GM12878 (cell line): Measurements from ENCODE around the gene ACOT13. TPM values are rescaled to one million over a fixed set of nuclear protein-coding genes. Genes with fewer than 3 reads are reported as not detected.

Source experiments
- ATAC-seq: fragments of 200-7000 bp; cut with Tn5 transposase; 3 replicates; pipeline ENCODE4 v1.9.1; 2020; ENCODE audit warnings: mild to moderate bottlenecking, moderate library complexity
- BruUV-seq: library from RNA; stranded (reverse); fragments of 400-500 nt; replicated peaks from 2 replicates; lab custom pipeline; 2021; lab: Mats Ljungman, UMichigan
- CTCF ChIA-PET: fragments of 300-600 bp; sonication (Branson Sonifier 250); formaldehyde crosslinking; extraction: SDS; loops from one replicate; lab custom pipeline; 2021; ENCODE audit warnings: inconsistent platforms; lab: Yijun Ruan, JAX
- POLR2A ChIA-PET: fragments of 350-600 bp; formaldehyde crosslinking; extraction: SDS; loops from one replicate; lab custom pipeline; 2021; ENCODE audit warnings: inconsistent platforms; lab: Charles Lee
- RAD21 ChIA-PET: fragments of 300-600 bp; sonication (Branson Sonifier 250); formaldehyde crosslinking; loops from one replicate; lab custom pipeline; 2023; ENCODE audit warnings: antibody characterized with exemption; ENCODE audit not compliant: unreplicated experiment; lab: Charles Lee
- SMC1A ChIA-PET: fragments of 300-600 bp; sonication (Branson Sonifier 250); formaldehyde crosslinking; loops from one replicate; lab custom pipeline; 2023; ENCODE audit not compliant: unreplicated experiment, uncharacterized antibody; lab: Charles Lee
- DNase-seq: peaks from one replicate; pipeline ENCODE4 v3.0.0-alpha.2; 2011; ENCODE audit warnings: low read depth, low spot score
- FAIRE-seq: peaks from 3 replicates; lab custom pipeline; 2011; peaks lifted over from hg19 to GRCh38; lab: Jason Lieb, UNC
- H2AFZ ChIP-seq: 2 replicates; pipeline ENCODE4 v1.6.0; 2011; ENCODE audit warnings: low read depth, low read length, control low read depth; ENCODE audit not compliant: control insufficient read depth
- H3K27ac ChIP-seq: 2 replicates; pipeline ENCODE4 v1.5.1; 2011; ENCODE audit warnings: control low read depth; ENCODE audit not compliant: control insufficient read depth, insufficient read depth
- H3K27me3 ChIP-seq, 2 experiments: replicated peaks in 1 of 2; 2 replicates each; pipeline versions ENCODE4 v1.6.0 to v1.6.1; 2011; ENCODE audit warnings: low read length in 1 of 2; ENCODE audit not compliant: control insufficient read depth in 2 of 2, insufficient read depth in 2 of 2
- H3K36me3 ChIP-seq, 2 experiments: 2 replicates each; pipeline ENCODE4 v1.5.1; 2011; ENCODE audit warnings: low read length in 1 of 2; ENCODE audit not compliant: control insufficient read depth in 2 of 2, insufficient read depth in 2 of 2
- H3K4me1 ChIP-seq: 2 replicates; pipeline ENCODE4 v1.6.1; 2011; ENCODE audit warnings: mild to moderate bottlenecking, low read length, moderate library complexity, mixed read lengths; ENCODE audit not compliant: control insufficient read depth, insufficient read depth
- H3K4me2 ChIP-seq: 2 replicates; pipeline ENCODE4 v1.6.0; 2011; ENCODE audit warnings: control low read depth; ENCODE audit not compliant: control insufficient read depth, insufficient read depth
- H3K4me3 ChIP-seq: fragments of 200-600 bp; sonication (generic); 2 replicates; pipeline ENCODE4 v1.5.1; 2016
- H3K79me2 ChIP-seq: 2 replicates; pipeline ENCODE4 v1.6.0; 2011; ENCODE audit warnings: low read length; ENCODE audit not compliant: control insufficient read depth, insufficient read depth
- H3K9ac ChIP-seq: 2 replicates; pipeline ENCODE4 v1.8.0; 2011; ENCODE audit warnings: low read length, control low read depth, mixed read lengths; ENCODE audit not compliant: control insufficient read depth, insufficient read depth
- H3K9me3 ChIP-seq: replicated peaks from 3 replicates; pipeline ENCODE4 v1.5.1; 2011; ENCODE audit warnings: mild to moderate bottlenecking, low read length; ENCODE audit not compliant: control insufficient read depth, insufficient read depth
- H4K20me1 ChIP-seq: 2 replicates; pipeline ENCODE4 v1.6.0; 2011; ENCODE audit not compliant: control insufficient read depth, insufficient read depth
- E4F1 ChIP-seq: fragments of 450-650 bp; IDR thresholded peaks from 2 replicates; pipeline ENCODE4 v1.6.1; 2018; ENCODE audit warnings: borderline replicate concordance, mild to moderate bottlenecking; ENCODE audit not compliant: partially characterized antibody
- ETV6 ChIP-seq, 2 experiments: fragments of 450-650 bp in 1 of 2; IDR thresholded peaks in 1 of 2; conservative IDR thresholded peaks in 1 of 2; 2 replicates each; pipeline ENCODE4 v1.6.1; 2014; ENCODE audit warnings: antibody characterized with exemption in 1 of 2, borderline replicate concordance in 1 of 2, low read depth in 1 of 2, mild to moderate bottlenecking in 1 of 2, moderate library complexity in 1 of 2
- KDM1A ChIP-seq: fragments of 200-600 bp; sonication (generic); IDR thresholded peaks from 2 replicates; pipeline ENCODE4 v1.6.1; 2016; ENCODE audit warnings: borderline replicate concordance
- KLF5 ChIP-seq: fragments of 450-650 bp; IDR thresholded peaks from 2 replicates; pipeline ENCODE4 v1.6.1; 2014; ENCODE audit warnings: mild to moderate bottlenecking; ENCODE audit not compliant: partially characterized antibody
- NKRF ChIP-seq: fragments of 450-650 bp; conservative IDR thresholded peaks from 2 replicates; pipeline ENCODE4 v1.6.1; 2017; ENCODE audit warnings: mild to moderate bottlenecking, moderate library complexity
- RB1 ChIP-seq: fragments of 450-650 bp; formaldehyde crosslinking; IDR thresholded peaks from 2 replicates; pipeline ENCODE4 v1.6.1; 2017; ENCODE audit warnings: mild to moderate bottlenecking, borderline replicate concordance
- STAT1 ChIP-seq: fragments of 450-650 bp; conservative IDR thresholded peaks from 2 replicates; pipeline ENCODE4 v1.6.1; 2014; ENCODE audit warnings: antibody characterized with exemption, mild to moderate bottlenecking
- USF1 ChIP-seq: IDR thresholded peaks from 2 replicates; pipeline ENCODE4 v1.6.1; 2011; ENCODE audit warnings: borderline replicate concordance, low read depth, mild to moderate bottlenecking, moderate library complexity, mixed read lengths, low read length; ENCODE audit not compliant: insufficient read depth; ENCODE audit errors: extremely low read length
- WGBS: methylation state at CpG from one replicate; pipeline ENCODE4 v1.1.6; 2016; ENCODE audit warnings: low lambda C conversion rate; ENCODE audit not compliant: insufficient replicate concordance, insufficient coverage; ENCODE audit errors: missing lambda C conversion rate; 5-methylcytosine and 5-hydroxymethylcytosine counted together
- in situ Hi-C: fragments of 300-500 bp; cut with MboI; formaldehyde crosslinking; loops from 9 replicates; pipeline ENCODE4 v1.14.3; 2018; ENCODE audit warnings: mixed read lengths
- intact Hi-C: fragments of 100-400 bp; cut with micrococcal nuclease; formaldehyde crosslinking; loops from one replicate; pipeline ENCODE4 v1.14.2; 2022; ENCODE audit not compliant: unreplicated experiment
- polyA plus RNA-seq, 11 experiments: library from polyadenylated mRNA; depleted of rRNA in 4 of 11; unstranded in 6 of 11; stranded (reverse) in 5 of 11; fragments of >200 nt; fragmentation: Nextera tagmentation in 4 of 11; fragmentation: Illumina TruSeq in 1 of 11; extraction: Ambion mirVana in 4 of 11; extraction: Trizol in 1 of 11; gene quantifications; 1 replicate in 1 of 11; 2 replicates in 10 of 11; pipeline versions ENCODE4 v1.2.1 to v1.2.3, GENCODE V29; 2011 to 2016; ENCODE audit warnings: inconsistent platforms in 2 of 11, missing spikeins in 2 of 11, low read depth in 1 of 11
- total RNA-seq, 4 experiments: library from RNA; depleted of rRNA in 3 of 4; stranded (reverse); fragments of >200 nt in 3 of 4; fragmentation: Illumina TruSeq in 1 of 4; extraction: Trizol in 1 of 4; gene quantifications; 2 replicates each; pipeline versions ENCODE4 v1.2.1 to v1.2.3, GENCODE V29; 2013 to 2021

The ACOT13 gene
- total and polyA plus RNA-seq, 10 of the 15 experiments (the other 5 are each of a cell fraction or from before 2014, with no cell fraction given): 6.0 to 60.6 (median 36.6) TPM

GRCh38 chr6:24643920-24644319, 23.0 kb upstream of the ACOT13 start (continued):
- TF ChIP-seq E4F1 (no peak), STAT1 (no peak)

- DNase-seq (no peak), ATAC-seq (no peak), FAIRE-seq (no peak)
- Histone ChIP-seq H3K9me3 (no peaks in the 10 kb centered on the region), H2AFZ (no peak overlapping the region), H3K79me2 (no peaks in the 10 kb centered on the region), H3K4me2 (no peak overlapping the region), H3K36me3 (no peaks in the 10 kb centered on the region; a peak in 1 of 4 replicates), H3K4me3 (no peak overlapping the region), H4K20me1 (no peaks in the 10 kb centered on the region), H3K4me1 (peaks cover 6% of the 10 kb centered on the region), H3K27me3 (no peaks in the 10 kb centered on the region), H3K27ac (no peak overlapping the region), H3K9ac (no peak overlapping the region)
- no peak for TF ChIP-seq KLF5
- no peak for TF ChIP-seq RB1
- TF ChIP-seq NKRF: no peak
- TF ChIP-seq KDM1A: no peak
- no peak for TF ChIP-seq USF1
- no peak for TF ChIP-seq ETV6 (conservative IDR thresholded peaks at IDR 0.05 in 1 of 2, IDR thresholded peaks at IDR 0.05 in 1 of 2; ENCODE audit: borderline replicate concordance in 1 of 2, low read depth in 1 of 2)
- intact Hi-C loops (no loop called here), in situ Hi-C loops (loop anchor here (5.0 kb wide), 1 partner anchor 52 kb away; no protein-coding TSS in a partner anchor)
- ChIA-PET POLR2A (no interaction called here), RAD21 (no interaction called here), CTCF (no interaction called here), SMC1A (interaction anchor here (2.6 kb wide), 1 partner anchor 121 kb away, joined by 10 read pairs; no protein-coding TSS in a partner anchor)
- no TSS peak for BruUV-seq
- 40% methylated on average over 4 of the region's 4 CpGs for WGBS
Measured at GRCh38 chr6:24644377-24644776, 22.5 kb upstream of the ACOT13 start.
